ENCODE results near the gene ACP5.
"Not testable (repeated sequence)": the region's sequence is repeated elsewhere in the genome, so short reads cannot be mapped to it uniquely, and the experiment has no call there.

ACP5 gene

DNA sequence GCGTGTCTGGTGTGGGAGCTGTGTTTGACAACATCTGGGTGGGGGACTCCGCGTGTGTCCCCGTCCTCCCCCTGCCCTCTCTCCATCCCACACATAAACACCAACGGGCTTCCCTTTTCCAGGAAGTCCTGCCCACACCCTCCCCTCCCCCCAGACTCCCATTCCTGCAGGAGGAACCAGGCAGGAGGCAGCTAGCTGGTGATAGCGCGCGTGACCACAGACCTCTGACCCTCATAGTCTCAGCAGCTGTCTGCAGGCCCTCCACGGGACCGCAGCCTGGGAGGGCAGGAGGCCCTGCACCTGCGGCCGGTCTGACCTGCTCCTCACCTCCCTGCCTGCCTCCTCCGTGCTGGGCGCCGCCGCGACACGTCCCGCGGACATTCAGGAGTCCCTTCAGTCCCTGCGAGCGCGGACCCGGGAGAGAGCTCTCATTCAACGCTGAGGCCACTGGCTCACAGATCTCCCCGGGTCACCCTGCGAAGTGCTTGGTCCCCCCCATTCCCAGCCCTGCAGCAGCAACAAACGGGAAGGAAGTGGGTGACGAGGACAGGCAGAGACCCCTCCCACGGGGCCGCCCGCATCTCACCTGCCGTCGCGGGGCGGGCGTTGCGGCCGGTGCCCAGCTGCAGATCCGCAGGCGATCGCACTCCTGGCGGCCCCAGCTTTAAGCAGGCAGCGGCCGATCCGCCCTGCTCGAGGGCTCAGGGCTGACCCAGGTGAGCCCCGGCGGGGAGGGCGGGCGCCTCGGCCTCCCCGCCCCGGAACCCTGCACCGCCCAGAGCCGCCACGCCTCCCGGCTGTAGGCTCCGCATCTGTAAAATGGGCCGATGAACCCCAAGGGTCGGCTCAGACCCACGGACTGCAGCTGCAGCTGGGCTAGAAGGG, 1.1 kb upstream of the ACP5 start:
- peaks cover 11% of the 10 kb centered on the region; the same call in 1 of the 2 replicates for H3K4me1 ChIP-seq (ENCODE audit: control insufficient read depth, insufficient read depth, low read length)
- H3K9ac ChIP-seq (ENCODE audit: low read length): no peak overlapping the region
- H3K36me3 ChIP-seq (ENCODE audit: control insufficient read depth, insufficient read depth, low read length): no peaks in the 10 kb centered on the region
- peak overlapping the region; percentile 48; the same call in 1 of the 2 replicates for H3K4me3 ChIP-seq (ENCODE audit: low read depth, low read length)
- H3K27me3 ChIP-seq (ENCODE audit: control insufficient read depth, insufficient read depth, low read length): no peaks in the 10 kb centered on the region; the same call in 1 of the 2 replicates
- H3K9me3 ChIP-seq (ENCODE audit: control insufficient read depth, insufficient read depth, low read depth, low read length): no peaks in the 10 kb centered on the region
- no peak overlapping the region for H3K27ac ChIP-seq (ENCODE audit: low read depth, low read length)

DNA sequence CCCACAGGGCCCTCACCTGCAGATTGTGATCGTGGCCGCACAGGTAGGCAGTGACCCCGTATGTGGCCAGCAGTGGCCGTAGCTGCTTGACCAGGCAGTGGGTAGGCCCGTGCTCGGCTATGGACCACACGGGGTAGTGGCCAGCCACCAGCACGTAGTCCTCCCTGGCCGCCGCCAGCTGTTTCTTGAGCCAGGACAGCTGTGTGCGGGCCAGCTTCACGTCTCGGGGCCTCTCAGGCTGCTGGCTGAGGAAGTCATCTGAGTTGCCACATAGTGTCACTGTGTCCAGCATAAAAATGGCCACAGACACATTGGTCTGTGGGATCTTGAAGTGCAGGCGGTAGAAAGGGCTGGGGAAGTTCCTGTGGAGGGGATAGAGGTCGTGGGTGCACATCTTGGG, 1.2 kb downstream of the ACP5 start:
- H3K9me3 ChIP-seq (ENCODE audit: control insufficient read depth, insufficient read depth, low read depth, low read length): no peaks in the 10 kb centered on the region
- no peak overlapping the region for H3K27ac ChIP-seq (ENCODE audit: low read depth, low read length)
- no peaks in the 10 kb centered on the region; the same call in 1 of the 2 replicates for H3K27me3 ChIP-seq (ENCODE audit: control insufficient read depth, insufficient read depth, low read length)
- no peaks in the 10 kb centered on the region for H3K36me3 ChIP-seq (ENCODE audit: control insufficient read depth, insufficient read depth, low read length)
- no peak overlapping the region for H3K9ac ChIP-seq (ENCODE audit: low read length)
- H3K4me1 ChIP-seq (ENCODE audit: control insufficient read depth, insufficient read depth, low read length): peaks cover 11% of the 10 kb centered on the region; the same call in 1 of the 2 replicates
- no peak overlapping the region for H3K4me3 ChIP-seq (ENCODE audit: low read depth, low read length)

DNA sequence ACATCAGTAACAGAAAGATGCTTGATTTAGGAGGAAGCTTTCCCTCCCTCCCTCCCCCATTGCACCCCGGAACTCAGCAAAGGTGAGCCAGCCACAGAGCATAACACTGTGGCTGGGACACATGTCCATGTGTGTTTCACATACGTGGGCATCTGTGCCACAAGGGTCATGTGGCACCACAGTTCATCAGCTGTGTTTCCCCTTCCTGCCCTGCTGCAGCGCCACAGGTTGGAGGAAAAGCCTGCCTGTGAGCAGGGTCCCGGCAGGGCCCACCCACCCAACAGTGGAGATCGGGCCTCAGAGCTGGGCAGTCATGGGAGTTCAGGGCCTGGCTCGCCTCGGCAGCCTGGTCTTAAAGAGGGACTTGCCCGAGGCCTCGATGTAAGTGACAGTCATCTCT, 2.8 kb downstream of the ACP5 start:
- Histone ChIP-seq H3K9ac (ENCODE audit: low read length) (no peak overlapping the region), H3K4me1 (ENCODE audit: control insufficient read depth, insufficient read depth, low read length) (peaks cover 11% of the 10 kb centered on the region; the same call in 1 of the 2 replicates), H3K27me3 (ENCODE audit: control insufficient read depth, insufficient read depth, low read length) (no peaks in the 10 kb centered on the region; the same call in 1 of the 2 replicates), H3K27ac (ENCODE audit: low read depth, low read length) (no peak overlapping the region), H3K9me3 (ENCODE audit: control insufficient read depth, insufficient read depth, low read depth, low read length) (no peaks in the 10 kb centered on the region), H3K4me3 (ENCODE audit: low read depth, low read length) (no peak overlapping the region), H3K36me3 (ENCODE audit: control insufficient read depth, insufficient read depth, low read length) (no peaks in the 10 kb centered on the region)

DNA sequence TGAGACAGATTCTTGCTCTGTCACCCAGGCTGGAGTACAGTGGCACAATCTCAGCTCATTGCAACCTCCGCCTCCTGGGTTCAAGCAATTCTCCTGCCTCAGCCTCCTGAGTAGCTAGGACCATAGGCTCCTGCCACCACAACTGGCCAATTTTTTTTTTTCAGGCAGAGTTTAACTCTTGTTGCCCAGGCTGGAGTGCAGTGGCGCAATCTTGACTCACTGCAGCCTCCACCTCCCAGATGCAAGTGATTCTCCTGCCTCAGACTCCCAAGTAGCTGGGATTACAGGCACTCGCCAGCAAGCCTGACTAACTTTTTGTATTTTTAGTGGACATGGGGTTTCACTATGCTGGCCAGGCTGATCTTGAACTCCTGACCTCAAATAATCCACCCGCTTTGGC, 3.7 kb downstream of the ACP5 start:
- not testable (repeated sequence) for H3K27ac ChIP-seq (ENCODE audit: low read depth, low read length); H3K9me3 ChIP-seq (ENCODE audit: control insufficient read depth, insufficient read depth, low read depth, low read length); H3K27me3 ChIP-seq (ENCODE audit: control insufficient read depth, insufficient read depth, low read length); H3K9ac ChIP-seq (ENCODE audit: low read length); H3K36me3 ChIP-seq (ENCODE audit: control insufficient read depth, insufficient read depth, low read length); H3K4me3 ChIP-seq (ENCODE audit: low read depth, low read length)
- H3K4me1 ChIP-seq (ENCODE audit: control insufficient read depth, insufficient read depth, low read length): peaks cover 11% of the 10 kb centered on the region; the same call in 1 of the 2 replicates

DNA sequence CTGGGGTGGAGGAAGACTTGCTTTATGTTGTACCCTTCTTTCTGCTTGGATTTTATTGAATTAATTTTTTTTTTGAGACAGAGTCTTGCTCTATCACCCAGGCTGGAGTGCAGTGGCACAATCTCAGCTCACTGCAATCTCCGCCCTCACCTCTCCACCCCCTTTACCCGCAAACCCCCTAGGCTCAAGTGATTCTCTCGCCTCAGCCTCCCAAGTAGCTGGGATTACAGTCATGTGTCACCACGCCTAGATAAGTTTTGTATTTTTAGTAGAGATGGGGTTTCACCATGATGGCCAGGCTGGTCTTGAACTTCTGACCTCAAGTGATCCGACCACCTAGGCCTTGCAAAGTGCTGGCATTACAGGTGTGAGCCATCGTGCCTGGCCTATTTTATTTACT, 4.1 kb downstream of the ACP5 start:
- H3K4me1 ChIP-seq (ENCODE audit: control insufficient read depth, insufficient read depth, low read length): peaks cover 10% of the 10 kb centered on the region; the same call in 1 of the 2 replicates
- not testable (repeated sequence) for H3K9ac ChIP-seq (ENCODE audit: low read length); H3K36me3 ChIP-seq (ENCODE audit: control insufficient read depth, insufficient read depth, low read length); H3K27me3 ChIP-seq (ENCODE audit: control insufficient read depth, insufficient read depth, low read length); H3K4me3 ChIP-seq (ENCODE audit: low read depth, low read length); H3K9me3 ChIP-seq (ENCODE audit: control insufficient read depth, insufficient read depth, low read depth, low read length); H3K27ac ChIP-seq (ENCODE audit: low read depth, low read length)

DNA sequence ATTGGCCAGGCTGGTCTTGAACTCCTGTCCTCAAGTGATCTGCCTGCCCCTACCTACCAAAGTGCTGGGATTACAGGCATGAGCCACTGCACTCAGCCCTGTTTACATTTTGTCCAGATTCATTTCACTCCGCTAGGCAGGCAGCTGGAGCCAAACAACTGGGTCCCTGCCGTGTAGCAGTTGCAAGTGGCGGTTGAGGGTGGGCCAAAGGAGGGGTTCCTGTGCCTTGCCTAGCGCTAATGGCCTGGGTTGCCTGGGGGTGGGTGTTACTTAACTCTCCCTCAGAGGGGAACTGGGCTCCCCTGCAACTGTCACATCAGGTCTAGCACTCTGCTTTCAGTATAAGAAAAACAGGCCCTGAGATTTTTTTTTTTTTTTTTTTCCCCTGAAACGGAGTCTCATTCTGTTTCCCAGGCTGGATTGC, 7.4 kb downstream of the ACP5 start:
- H3K9ac ChIP-seq (ENCODE audit: low read length): no peak overlapping the region
- H3K27me3 ChIP-seq (ENCODE audit: control insufficient read depth, insufficient read depth, low read length): no peaks in the 10 kb centered on the region

DNA sequence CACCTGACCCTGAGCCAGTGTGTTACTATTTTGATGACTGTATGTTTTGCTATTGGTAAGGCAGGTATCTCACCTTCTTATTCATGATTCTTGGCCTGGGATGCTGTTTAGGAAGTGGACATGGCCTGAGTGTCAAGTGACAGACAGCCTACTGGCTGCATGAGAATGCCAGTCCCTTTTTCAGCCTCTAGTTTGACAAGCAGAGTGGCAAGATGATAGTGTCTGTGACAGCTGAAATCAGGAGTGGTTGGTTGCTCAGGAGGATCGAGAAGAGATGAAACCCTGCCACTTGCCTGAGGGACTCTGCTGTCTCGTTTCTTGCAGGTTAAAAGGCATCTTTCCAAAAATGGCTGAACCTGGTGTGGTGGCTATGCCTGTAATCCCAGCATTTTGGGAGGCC, 11.3 kb downstream of the ACP5 start:
- no peak overlapping the region for H3K9ac ChIP-seq (ENCODE audit: low read length)
- H3K4me3 ChIP-seq (ENCODE audit: low read depth, low read length): no peak overlapping the region
- no peaks in the 10 kb centered on the region for H3K9me3 ChIP-seq (ENCODE audit: control insufficient read depth, insufficient read depth, low read depth, low read length)
- H3K36me3 ChIP-seq (ENCODE audit: control insufficient read depth, insufficient read depth, low read length): no peaks in the 10 kb centered on the region
- H3K4me1 ChIP-seq (ENCODE audit: control insufficient read depth, insufficient read depth, low read length): no peaks in the 10 kb centered on the region
- no peak overlapping the region for H3K27ac ChIP-seq (ENCODE audit: low read depth, low read length)
- no peaks in the 10 kb centered on the region for H3K27me3 ChIP-seq (ENCODE audit: control insufficient read depth, insufficient read depth, low read length)

More for the DNA sequence above, 7.4 kb downstream of the ACP5 start:
- Histone ChIP-seq H3K27ac (ENCODE audit: low read depth, low read length) (no peak overlapping the region), H3K4me3 (ENCODE audit: low read depth, low read length) (no peak overlapping the region), H3K4me1 (ENCODE audit: control insufficient read depth, insufficient read depth, low read length) (no peaks in the 10 kb centered on the region), H3K9me3 (ENCODE audit: control insufficient read depth, insufficient read depth, low read depth, low read length) (no peaks in the 10 kb centered on the region), H3K36me3 (ENCODE audit: control insufficient read depth, insufficient read depth, low read length) (no peaks in the 10 kb centered on the region)

DNA sequence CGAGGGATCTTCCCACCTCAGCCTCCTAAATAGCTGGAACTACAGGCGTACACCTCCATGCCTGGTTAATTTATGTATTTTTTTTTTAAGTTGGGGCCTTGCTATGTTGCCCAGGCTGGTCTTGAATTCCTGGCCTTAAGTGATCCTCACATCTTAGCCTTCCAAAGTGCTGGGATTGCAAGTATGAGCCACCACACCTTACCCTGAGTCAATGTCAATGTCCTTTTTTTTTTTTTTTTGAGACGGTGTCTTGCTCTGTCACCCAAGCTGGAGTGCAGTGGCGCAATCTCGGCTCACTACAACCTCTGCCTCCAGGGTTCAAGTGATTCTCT, 11.8 kb downstream of the ACP5 start:
- not testable (repeated sequence) for H3K27me3 ChIP-seq (ENCODE audit: control insufficient read depth, insufficient read depth, low read length); H3K9ac ChIP-seq (ENCODE audit: low read length); H3K36me3 ChIP-seq (ENCODE audit: control insufficient read depth, insufficient read depth, low read length); H3K4me1 ChIP-seq (ENCODE audit: control insufficient read depth, insufficient read depth, low read length); H3K4me3 ChIP-seq (ENCODE audit: low read depth, low read length); H3K27ac ChIP-seq (ENCODE audit: low read depth, low read length); H3K9me3 ChIP-seq (ENCODE audit: control insufficient read depth, insufficient read depth, low read depth, low read length)

DNA sequence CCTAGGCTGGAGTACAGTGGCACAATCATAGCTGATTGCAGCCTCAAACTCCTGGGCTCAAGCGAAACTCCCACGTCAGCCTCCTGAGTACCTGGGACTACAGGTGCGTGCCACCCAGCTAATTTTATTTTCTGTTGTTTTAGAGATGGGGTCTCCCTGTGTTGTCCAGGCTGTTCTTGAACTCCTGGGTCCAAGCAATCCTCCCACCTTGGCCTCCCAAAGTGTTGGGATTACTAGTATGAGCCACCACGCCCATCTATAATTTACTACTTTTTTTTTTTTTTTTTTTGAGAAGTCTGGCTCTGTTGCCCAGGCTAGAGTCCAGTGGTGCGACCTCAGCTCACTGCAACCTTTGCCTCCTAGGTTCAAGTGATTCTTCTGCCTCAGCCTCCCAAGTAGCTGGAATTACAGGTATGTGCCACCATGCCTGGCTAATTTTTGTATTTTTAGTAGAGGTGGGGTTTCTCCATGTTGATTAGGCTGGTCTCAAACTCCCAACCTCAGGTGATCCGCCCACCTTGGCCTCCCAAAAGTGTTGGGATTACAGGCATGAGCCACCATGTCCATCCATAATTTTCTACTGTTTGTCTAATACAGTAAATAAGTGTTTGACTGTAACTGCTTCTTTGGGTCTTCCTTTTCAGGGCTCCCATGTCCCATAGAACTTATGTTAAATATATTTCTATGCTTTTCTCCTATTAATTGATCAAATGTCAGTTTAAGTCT, 13.2 kb downstream of the ACP5 start:
- H3K27ac ChIP-seq (ENCODE audit: low read depth, low read length); H3K27me3 ChIP-seq (ENCODE audit: control insufficient read depth, insufficient read depth, low read length); H3K9me3 ChIP-seq (ENCODE audit: control insufficient read depth, insufficient read depth, low read depth, low read length); H3K4me1 ChIP-seq (ENCODE audit: control insufficient read depth, insufficient read depth, low read length); H3K36me3 ChIP-seq (ENCODE audit: control insufficient read depth, insufficient read depth, low read length); H3K9ac ChIP-seq (ENCODE audit: low read length); H3K4me3 ChIP-seq (ENCODE audit: low read depth, low read length): not testable (repeated sequence)

DNA sequence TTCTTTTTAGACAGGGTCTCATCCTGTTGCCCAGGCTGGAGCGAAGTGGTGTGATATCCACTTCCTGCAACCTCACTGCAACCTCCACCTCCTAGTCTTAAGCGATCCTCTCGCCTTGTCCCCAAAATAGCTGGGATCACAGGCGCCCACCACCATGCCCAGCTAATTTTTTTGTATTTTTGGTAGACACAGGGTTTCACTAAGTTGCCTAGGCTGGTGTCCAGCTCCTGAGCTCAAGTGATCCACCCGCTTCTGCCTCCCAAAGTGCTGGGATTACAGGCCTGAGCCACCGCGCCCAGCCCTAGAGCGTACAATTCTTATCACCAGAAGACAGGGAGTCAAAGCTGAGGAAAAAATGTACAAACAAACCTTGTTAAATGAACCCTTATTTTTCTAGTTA, 13.9 kb downstream of the ACP5 start:
- Histone ChIP-seq H3K4me1 (ENCODE audit: control insufficient read depth, insufficient read depth, low read length) (no peaks in the 10 kb centered on the region), H3K9ac (ENCODE audit: low read length) (no peak overlapping the region), H3K27ac (ENCODE audit: low read depth, low read length) (no peak overlapping the region), H3K9me3 (ENCODE audit: control insufficient read depth, insufficient read depth, low read depth, low read length) (no peaks in the 10 kb centered on the region), H3K27me3 (ENCODE audit: control insufficient read depth, insufficient read depth, low read length) (no peaks in the 10 kb centered on the region), H3K36me3 (ENCODE audit: control insufficient read depth, insufficient read depth, low read length) (no peaks in the 10 kb centered on the region), H3K4me3 (ENCODE audit: low read depth, low read length) (no peak overlapping the region)

DNA sequence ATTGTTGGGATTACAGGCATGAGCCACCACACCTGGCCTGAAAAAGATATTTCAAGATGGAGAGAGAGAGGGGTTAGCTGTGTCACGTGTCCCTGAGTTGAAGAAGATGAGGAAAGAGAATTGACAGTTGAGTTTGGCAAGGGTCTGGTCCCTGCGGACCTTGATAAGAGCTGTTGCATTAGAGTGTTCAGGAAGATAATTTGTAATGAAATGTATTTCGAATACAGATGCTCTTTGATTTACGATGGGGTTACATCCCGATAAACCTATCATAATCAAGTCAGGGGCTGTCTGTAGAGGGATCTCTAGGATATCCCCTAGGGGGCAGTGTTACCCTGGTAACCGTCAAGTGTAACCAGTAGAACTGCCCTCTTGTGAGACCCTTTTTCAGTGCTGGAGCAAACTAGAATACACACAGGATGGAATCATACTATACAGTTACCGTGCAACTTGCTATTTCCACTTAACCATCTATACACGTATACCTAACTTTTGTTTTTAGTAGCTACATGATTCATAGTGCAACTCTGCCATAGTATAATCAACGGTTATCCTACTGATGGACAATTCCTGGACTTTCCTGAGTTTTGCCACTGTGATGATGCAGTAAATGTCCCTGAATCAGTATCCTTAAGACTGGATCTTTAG, 16.9 kb downstream of the ACP5 start:
- Histone ChIP-seq H3K4me1 (ENCODE audit: control insufficient read depth, insufficient read depth, low read length) (peaks cover 4% of the 10 kb centered on the region), H3K9ac (ENCODE audit: low read length) (no peak overlapping the region), H3K27ac (ENCODE audit: low read depth, low read length) (no peak overlapping the region), H3K27me3 (ENCODE audit: control insufficient read depth, insufficient read depth, low read length) (no peaks in the 10 kb centered on the region), H3K36me3 (ENCODE audit: control insufficient read depth, insufficient read depth, low read length) (peaks cover 2% of the 10 kb centered on the region; the same call in 1 of the 2 replicates), H3K4me3 (ENCODE audit: low read depth, low read length) (peak overlapping the region; percentile 83; the same call in 1 of the 2 replicates), H3K9me3 (ENCODE audit: control insufficient read depth, insufficient read depth, low read depth, low read length) (no peaks in the 10 kb centered on the region)
